Activated CD4-positive, alpha-beta memory T cell treated with anti-CD3 and anti-CD28 coated beads, Interleukin-2, amount 10 ng/mL, durations not matched to agents 7 days and 5 days (primary cell): Measurements from ENCODE around the gene CTF1. TPM values are rescaled to one million over a fixed set of nuclear protein-coding genes. Genes with fewer than 3 reads are reported as not detected.

Source experiments
- CTCF ChIA-PET: fragments of 350-600 bp; sonication (Branson Sonifier 250); formaldehyde crosslinking; loops from one replicate; lab custom pipeline; 2021; ENCODE audit warnings: antibody characterized with exemption, inconsistent platforms; lab: Charles Lee
- POLR2A ChIA-PET: fragments of 350-600 bp; sonication (Branson Sonifier 250); formaldehyde crosslinking; loops from one replicate; lab custom pipeline; 2021; ENCODE audit warnings: antibody characterized with exemption; lab: Charles Lee
- DNase-seq: peaks from one replicate; pipeline ENCODE4 v3.0.0-alpha.2; 2020
- H3K27ac Mint-ChIP-seq: one replicate; pipeline ENCODE4 v1.8.0; 2021; ENCODE audit warnings: mild to moderate bottlenecking, mixed read lengths
- H3K27me3 Mint-ChIP-seq: one replicate; pipeline ENCODE4 v1.8.0; 2021; ENCODE audit warnings: mixed read lengths
- H3K36me3 Mint-ChIP-seq: one replicate; pipeline ENCODE4 v1.8.0; 2021; ENCODE audit warnings: low read depth, mixed read lengths
- H3K4me1 Mint-ChIP-seq: one replicate; pipeline ENCODE4 v1.8.0; 2021; ENCODE audit warnings: mixed read lengths
- H3K4me3 Mint-ChIP-seq: one replicate; pipeline ENCODE4 v1.8.0; 2021; ENCODE audit warnings: mild to moderate bottlenecking, mixed read lengths
- H3K9me3 Mint-ChIP-seq: one replicate; pipeline ENCODE4 v1.8.0; 2021; ENCODE audit warnings: mixed read lengths
- total RNA-seq, 2 experiments: library from RNA; stranded (reverse); gene quantifications; one replicate each; pipeline ENCODE4 v1.2.3, GENCODE V29; 2021

The CTF1 gene
- total RNA-seq, 2 experiments from 2014 or later, result 0.20 to 0.25 TPM

DNA sequence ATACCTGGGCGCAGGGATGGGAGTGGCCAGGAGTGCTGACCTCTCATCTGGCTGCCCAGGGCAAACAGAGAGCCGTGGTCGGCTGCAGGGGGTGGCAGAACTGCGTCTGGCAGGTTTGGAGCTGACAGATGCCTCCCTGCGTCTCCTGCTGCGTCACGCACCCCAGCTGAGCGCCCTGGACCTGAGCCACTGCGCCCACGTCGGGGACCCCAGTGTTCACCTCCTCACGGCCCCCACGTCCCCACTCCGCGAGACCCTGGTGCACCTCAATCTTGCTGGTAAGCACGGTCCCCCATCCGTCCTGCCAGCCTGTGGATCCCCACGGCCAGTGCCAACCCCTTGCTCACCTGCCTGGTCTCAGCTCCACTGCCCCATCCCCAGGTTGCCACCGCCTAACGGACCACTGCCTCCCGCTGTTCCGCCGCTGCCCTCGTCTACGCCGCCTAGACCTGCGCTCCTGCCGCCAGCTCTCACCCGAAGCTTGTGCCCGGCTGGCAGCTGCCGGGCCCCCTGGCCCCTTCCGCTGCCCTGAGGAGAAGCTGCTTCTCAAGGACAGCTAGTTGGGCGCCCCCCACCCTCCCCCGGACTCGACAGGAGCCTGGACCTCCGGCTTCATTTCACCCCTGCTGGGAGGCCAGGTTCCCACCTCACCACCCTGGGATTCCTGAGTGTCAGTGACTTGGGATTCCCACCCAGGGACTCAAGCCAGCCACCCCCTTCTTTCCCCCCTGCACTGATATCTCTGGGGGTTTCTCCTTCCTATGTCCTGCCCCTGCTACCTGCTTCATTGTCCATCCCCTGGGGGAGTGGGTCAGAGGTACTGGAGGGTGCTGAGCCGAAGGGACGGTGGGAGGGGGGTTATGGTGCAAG lies 50.5 kb downstream of the CTF1 start:
- ChIA-PET POLR2A (no interaction called here), CTCF (no interaction called here)
- Mint-ChIP-seq H3K4me1 (peaks cover 38% of the 10 kb centered on the region), H3K4me3 (peak overlapping the region; percentile 30), H3K27ac (no peak overlapping the region), H3K27me3 (no peaks in the 10 kb centered on the region), H3K36me3 (peaks cover 32% of the 10 kb centered on the region), H3K9me3 (no peaks in the 10 kb centered on the region)
- DNase-seq, result no peak

DNA sequence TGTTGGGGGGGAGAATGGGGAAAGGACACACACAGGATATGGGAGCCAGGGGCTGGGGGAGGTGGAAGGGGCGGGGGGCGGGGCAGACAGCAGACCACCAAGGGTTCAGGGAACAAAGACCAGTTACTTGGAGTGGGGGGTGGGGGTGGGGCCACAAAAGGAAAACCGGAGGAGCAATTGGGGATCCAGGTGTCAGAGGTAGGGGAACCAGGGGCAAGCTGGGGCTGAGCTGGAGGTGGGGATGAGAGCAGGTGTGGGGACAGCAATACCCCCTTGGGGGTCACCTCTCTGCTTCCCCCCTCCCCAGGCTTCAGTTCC lies 51.1 kb downstream of the CTF1 start:
- POLR2A ChIA-PET, result interaction anchor here (0.9 kb wide), 1 partner anchor 195 kb away, joined by 3 read pairs; no protein-coding TSS in a partner anchor
- H3K9me3 Mint-ChIP-seq, result no peaks in the 10 kb centered on the region
- CTCF ChIA-PET, result no interaction called here

DNA sequence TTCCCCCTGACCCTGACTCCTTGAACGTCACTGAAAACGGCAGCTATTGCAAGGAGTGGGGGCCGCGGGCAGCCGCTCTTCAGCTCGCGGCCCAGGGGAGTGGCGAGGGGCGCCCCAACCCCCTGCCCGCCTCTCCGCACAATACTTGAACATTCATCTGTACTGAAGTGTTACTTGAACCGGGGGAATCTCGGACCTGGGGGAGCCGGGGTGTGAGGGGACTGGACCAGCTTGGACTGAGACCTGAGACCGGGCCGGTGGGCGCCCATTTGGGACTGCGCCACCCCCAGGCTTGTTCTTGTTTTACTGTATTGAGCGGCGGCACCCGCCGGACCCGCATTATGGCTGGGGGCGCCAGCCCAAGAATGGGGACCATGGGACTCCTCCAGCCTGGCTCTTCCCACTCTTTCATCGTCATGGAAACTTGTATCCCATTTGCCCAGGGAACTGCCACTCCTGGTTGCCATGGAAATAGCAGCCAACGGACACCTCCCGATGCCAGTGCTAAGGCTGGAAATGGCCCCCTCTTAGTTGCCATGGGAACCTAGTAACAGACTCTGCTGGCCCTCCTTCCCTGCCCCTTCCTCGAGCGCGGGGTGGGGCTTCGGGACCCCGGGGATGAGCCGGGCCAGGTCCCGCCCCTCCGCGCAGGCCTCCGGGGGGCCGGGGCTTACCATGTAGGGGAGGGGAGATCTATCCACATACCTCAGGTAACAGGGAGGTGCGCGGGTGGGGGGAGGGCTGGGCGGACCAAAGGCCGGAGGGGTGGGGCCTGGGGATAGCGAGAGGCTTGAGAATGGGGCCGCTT lies 51.6 kb downstream of the CTF1 start:
- no peak overlapping the region for H3K27ac Mint-ChIP-seq
- H3K9me3 Mint-ChIP-seq, result no peaks in the 10 kb centered on the region
- peaks cover 27% of the 10 kb centered on the region for H3K4me1 Mint-ChIP-seq
- H3K36me3 Mint-ChIP-seq, result peaks cover 25% of the 10 kb centered on the region
- CTCF ChIA-PET, result no interaction called here
- no peak for DNase-seq
- H3K27me3 Mint-ChIP-seq, result no peaks in the 10 kb centered on the region
- no peak overlapping the region for H3K4me3 Mint-ChIP-seq
- POLR2A ChIA-PET, result interaction anchor here (0.9 kb wide), 1 partner anchor 194 kb away, joined by 3 read pairs; no protein-coding TSS in a partner anchor

More for the DNA sequence above, 51.1 kb downstream of the CTF1 start:
- H3K4me3 Mint-ChIP-seq, result no peak overlapping the region
- no peaks in the 10 kb centered on the region for H3K27me3 Mint-ChIP-seq
- no peak overlapping the region for H3K27ac Mint-ChIP-seq
- peaks cover 30% of the 10 kb centered on the region for H3K36me3 Mint-ChIP-seq
- no peak for DNase-seq
- peaks cover 32% of the 10 kb centered on the region for H3K4me1 Mint-ChIP-seq

DNA sequence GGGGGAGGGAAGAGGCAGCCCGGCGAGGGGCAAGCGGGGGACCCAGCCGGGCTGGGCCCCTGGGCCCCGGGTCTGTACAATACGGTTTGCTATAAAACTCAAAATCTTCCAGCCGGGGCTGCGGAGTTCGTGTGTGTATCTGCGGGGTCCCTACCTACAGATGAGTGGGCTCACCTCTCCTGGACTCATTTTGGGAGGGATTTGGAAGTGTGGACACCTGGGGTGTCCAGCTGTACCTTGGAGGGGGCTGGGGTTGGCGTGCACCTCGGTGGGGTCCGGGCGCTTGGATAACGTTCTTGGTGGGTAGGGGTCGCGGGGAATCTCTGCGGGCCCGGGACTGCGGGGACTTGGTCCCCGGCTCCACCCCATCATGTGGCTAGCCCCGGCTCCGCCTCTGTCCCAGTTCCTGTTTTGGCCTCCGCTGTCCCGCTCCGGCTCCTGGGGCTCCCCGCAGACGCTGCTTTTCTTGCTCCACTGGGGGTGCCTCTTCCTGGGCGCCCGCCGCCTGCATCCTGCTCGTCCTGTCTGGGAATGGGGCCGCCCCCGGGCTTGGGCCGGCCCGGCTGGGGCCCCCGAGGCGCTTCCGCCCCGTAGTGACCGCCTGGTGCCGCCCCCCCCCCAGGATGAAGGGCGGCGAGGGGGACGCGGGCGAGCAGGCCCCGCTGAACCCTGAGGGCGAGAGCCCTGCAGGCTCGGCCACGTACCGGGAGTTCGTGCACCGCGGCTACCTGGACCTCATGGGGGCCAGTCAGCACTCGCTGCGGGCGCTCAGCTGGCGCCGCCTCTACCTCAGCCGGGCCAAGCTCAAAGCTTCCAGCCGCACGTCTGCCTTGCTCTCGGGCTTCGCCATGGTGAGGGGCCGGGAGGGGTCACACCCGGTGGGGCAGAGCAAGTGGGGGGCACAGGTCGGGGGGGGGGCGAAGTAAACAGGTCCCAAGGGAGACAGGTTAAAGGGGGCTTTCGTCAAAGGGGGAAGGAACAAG lies 52.5 kb downstream of the CTF1 start, which contains the start of gene ORAI3:
TSS of gene ORAI3 (plus strand) at position 402 of the 983 bp plus-strand sequence. CDS start at position 624, 222 bp downstream.
- Mint-ChIP-seq H3K4me1 (peaks cover 31% of the 10 kb centered on the region), H3K9me3 (no peaks in the 10 kb centered on the region), H3K4me3 (peak within 1 kb of the TSS; percentile 83), H3K27me3 (no peaks in the 10 kb centered on the region), H3K27ac (peak within 1 kb of the TSS; percentile 77), H3K36me3 (peaks cover 27% of the 10 kb centered on the region)
- peak; percentile 62 for DNase-seq
- ChIA-PET CTCF (interaction anchor here (0.7 to 3.5 kb wide), 9 partner anchors 8 to 920 kb away, joined by 3 to 32 read pairs (median 5); no protein-coding TSS in a partner anchor), POLR2A (interaction anchor here (0.6 to 2.4 kb wide), 9 partner anchors 8 to 231 kb away, joined by 3 to 18 read pairs (median 5); partner anchors contain the start of genes FUS, SETD1A, ZNF646 and ZNF668)

GRCh38 chr16:30949650-30950515 lies 53.5 kb downstream of the CTF1 start:
- POLR2A ChIA-PET, result interaction anchor here (0.6 to 2.4 kb wide), 10 partner anchors 7 to 231 kb away, joined by 3 to 18 read pairs (median 4); partner anchors contain the start of genes FUS, SETD1A, ZNF646 and ZNF668
- CTCF ChIA-PET, result interaction anchor here (0.6 to 3.5 kb wide), 12 partner anchors 9 to 919 kb away, joined by 3 to 32 read pairs (median 4); no protein-coding TSS in a partner anchor
- H3K9me3 Mint-ChIP-seq, result no peaks in the 10 kb centered on the region
- DNase-seq, result peak; percentile 76
- H3K36me3 Mint-ChIP-seq, result peaks cover 20% of the 10 kb centered on the region
- H3K4me3 Mint-ChIP-seq, result peak overlapping the region; percentile 83
- H3K4me1 Mint-ChIP-seq, result peaks cover 31% of the 10 kb centered on the region
- H3K27ac Mint-ChIP-seq, result peak overlapping the region; percentile 77
- no peaks in the 10 kb centered on the region for H3K27me3 Mint-ChIP-seq

DNA sequence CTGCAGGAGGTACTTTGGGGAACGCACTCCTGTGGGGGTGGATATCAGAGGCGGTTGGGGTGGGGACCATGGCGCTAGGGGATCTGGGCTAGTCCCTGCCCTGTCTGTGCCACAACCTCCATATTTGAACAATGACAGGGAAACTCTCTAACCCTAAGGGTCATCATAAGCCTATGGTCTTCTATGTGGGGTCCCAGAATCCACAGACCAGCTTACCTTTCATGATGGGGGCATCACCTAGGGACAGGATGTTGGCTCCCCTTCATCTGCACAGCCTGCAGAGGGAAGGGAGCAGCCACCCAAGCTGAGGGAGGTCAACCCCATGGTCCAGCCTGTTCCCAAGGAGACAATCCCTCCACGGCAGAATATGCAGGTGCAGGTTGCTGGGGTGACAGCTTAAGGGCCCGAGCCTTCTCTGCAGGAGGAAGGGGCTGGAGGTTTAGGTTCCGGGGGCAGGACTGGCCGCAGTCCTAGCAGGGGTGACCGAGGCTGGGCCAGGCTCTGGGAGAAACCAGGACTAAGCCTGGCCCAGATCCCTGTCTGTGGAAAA lies 54.2 kb downstream of the CTF1 start:
- no peak for DNase-seq
- POLR2A ChIA-PET, result interaction anchor here (1.1 to 2.4 kb wide), 7 partner anchors 9 to 230 kb away, joined by 3 to 18 read pairs (median 5); partner anchors contain the start of genes FUS, ZNF646 and ZNF668
- no peaks in the 10 kb centered on the region for H3K9me3 Mint-ChIP-seq
- H3K27me3 Mint-ChIP-seq, result no peaks in the 10 kb centered on the region
- CTCF ChIA-PET, result interaction anchor here (0.6 to 3.5 kb wide), 8 partner anchors 9 to 918 kb away, joined by 3 to 32 read pairs (median 4); no protein-coding TSS in a partner anchor
- peaks cover 19% of the 10 kb centered on the region for H3K36me3 Mint-ChIP-seq
- peak overlapping the region; percentile 77 for H3K27ac Mint-ChIP-seq
- peaks cover 31% of the 10 kb centered on the region for H3K4me1 Mint-ChIP-seq
- H3K4me3 Mint-ChIP-seq, result peak overlapping the region; percentile 83

DNA sequence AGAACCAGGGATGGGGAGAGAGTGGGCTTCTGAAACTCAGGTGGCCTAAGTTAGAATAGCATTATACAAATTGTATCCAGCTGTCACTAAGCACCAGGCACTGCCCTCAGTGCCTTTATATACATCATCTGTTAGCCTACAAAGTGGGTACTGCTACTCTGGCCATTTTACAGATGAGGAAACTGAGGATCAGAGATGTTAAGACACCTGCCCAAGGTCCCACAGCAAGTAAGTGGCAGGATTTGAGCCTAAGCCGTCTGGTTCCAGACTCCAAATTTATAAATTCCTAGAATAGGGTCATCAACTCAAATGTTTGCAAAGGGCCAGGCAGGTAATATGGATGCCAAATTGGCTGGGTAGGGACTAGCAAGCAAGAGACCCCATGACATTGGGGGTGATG lies 54.8 kb downstream of the CTF1 start:
- CTCF ChIA-PET, result interaction anchor here (1.8 to 3.5 kb wide), 3 partner anchors 10 to 191 kb away, joined by 9 to 32 read pairs (median 9); no protein-coding TSS in a partner anchor
- Mint-ChIP-seq H3K36me3 (peaks cover 15% of the 10 kb centered on the region), H3K27me3 (no peaks in the 10 kb centered on the region), H3K9me3 (no peaks in the 10 kb centered on the region), H3K27ac (no peak overlapping the region), H3K4me3 (peak overlapping the region; percentile 34), H3K4me1 (peaks cover 32% of the 10 kb centered on the region)
- DNase-seq, result no peak
- POLR2A ChIA-PET, result interaction anchor here (2.0 to 2.4 kb wide), 2 partner anchors 10 to 122 kb away, joined by 15 to 18 read pairs; partner anchors contain the start of genes ZNF646 and ZNF668

DNA sequence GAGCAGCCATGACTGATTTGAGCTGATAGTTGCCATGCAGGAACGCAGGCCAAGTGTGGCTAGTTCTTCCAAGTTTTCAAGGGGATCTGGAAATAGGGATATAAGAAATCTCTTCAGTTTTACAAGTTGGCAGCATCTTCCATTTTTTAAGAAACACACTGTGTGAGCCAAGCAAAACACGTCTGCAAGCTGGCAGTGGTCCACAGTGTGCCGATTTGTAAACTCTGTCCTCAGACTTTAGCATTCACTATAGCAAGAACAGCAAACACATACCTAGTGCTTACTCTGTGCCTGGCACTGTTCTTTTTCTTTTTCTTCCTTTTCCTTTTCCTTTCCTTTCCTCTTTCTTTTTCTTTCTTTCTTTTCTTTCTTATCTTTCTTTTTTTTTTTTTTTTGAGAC lies 55.3 kb downstream of the CTF1 start:
- Mint-ChIP-seq H3K4me3 (no peak overlapping the region), H3K27me3 (no peaks in the 10 kb centered on the region), H3K4me1 (peaks cover 36% of the 10 kb centered on the region), H3K36me3 (peaks cover 12% of the 10 kb centered on the region), H3K9me3 (no peaks in the 10 kb centered on the region), H3K27ac (no peak overlapping the region)
- no peak for DNase-seq
- ChIA-PET POLR2A (no interaction called here), CTCF (interaction anchor here (1.1 to 3.5 kb wide), 2 partner anchors 11 to 107 kb away, joined by 3 to 32 read pairs; no protein-coding TSS in a partner anchor)

- POLR2A ChIA-PET, result interaction anchor here (1.0 to 2.7 kb wide), 3 partner anchors 121 to 227 kb away, joined by 6 to 11 read pairs (median 7); partner anchors contain the start of genes FUS, ZNF646 and ZNF668
- DNase-seq, result no peak
- CTCF ChIA-PET, result interaction anchor here (1.2 to 4.3 kb wide), 10 partner anchors 9 to 916 kb away, joined by 3 to 40 read pairs (median 4); partner anchors contain the start of gene ARMC5
- Mint-ChIP-seq H3K27me3 (no peaks in the 10 kb centered on the region), H3K9me3 (no peaks in the 10 kb centered on the region), H3K36me3 (peaks cover 15% of the 10 kb centered on the region), H3K4me3 (no peak overlapping the region), H3K4me1 (peaks cover 44% of the 10 kb centered on the region), H3K27ac (no peak overlapping the region)
Observed at GRCh38 chr16:30953111-30953510, 56.7 kb downstream of the CTF1 start.
